AG10803 (cell line): ENCODE results near the gene KDM4E.

ENCODE experiments used
- DNase-seq: peaks from one replicate; pipeline ENCODE4 v3.0.0; 2010; ENCODE audit warnings: low read depth
- H3K4me3 ChIP-seq: 2 replicates; pipeline ENCODE4 v1.5.1; 2011; ENCODE audit warnings: mild to moderate bottlenecking, low read length, control low read depth
- TF ChIP-seq, protein P1 (sequence below): conservative IDR thresholded peaks from 2 replicates; pipeline ENCODE4 v1.5.1; 2011; ENCODE audit warnings: mild to moderate bottlenecking, low read length, control low read depth, inconsistent platforms

Gene KDM4E

DNA sequence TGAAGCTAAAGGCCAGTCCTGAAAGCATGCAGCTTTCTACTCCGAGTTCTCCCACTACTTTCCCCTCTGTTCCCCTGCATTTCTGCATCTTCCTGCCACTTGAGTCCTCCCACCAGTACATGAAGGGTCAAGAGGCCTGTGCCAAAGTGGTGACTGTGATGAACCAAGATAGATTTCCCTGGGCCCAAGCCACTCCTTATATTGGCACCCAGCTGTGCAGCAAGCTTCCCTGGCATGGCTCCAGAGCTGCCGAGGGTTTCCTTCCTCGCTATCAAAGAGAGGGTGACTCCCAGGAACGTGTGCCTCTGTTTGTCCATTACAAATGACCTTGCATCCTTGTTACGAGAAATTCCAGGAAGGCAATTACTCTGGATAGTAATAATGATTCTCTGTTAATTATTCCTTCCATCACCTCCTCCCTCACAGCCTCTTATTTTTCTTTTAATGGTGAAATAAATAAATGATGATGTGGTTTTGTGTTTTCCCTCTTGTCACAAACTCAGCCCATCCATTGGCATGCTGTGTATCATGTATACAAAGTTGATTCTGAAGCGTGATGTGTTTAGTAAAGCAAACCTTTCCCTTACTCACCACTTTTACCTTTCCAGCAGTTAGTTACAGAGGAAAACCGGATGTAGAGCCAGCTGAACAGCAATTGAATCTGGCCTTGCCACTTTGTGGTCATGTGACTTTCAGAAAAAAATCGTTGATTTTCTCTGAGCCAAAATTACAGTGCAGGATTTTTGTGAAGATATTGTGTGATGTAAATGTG is 49.9 kb downstream of the KDM4E start:
- no peak overlapping the region for H3K4me3 ChIP-seq
- no peak for DNase-seq

DNA sequence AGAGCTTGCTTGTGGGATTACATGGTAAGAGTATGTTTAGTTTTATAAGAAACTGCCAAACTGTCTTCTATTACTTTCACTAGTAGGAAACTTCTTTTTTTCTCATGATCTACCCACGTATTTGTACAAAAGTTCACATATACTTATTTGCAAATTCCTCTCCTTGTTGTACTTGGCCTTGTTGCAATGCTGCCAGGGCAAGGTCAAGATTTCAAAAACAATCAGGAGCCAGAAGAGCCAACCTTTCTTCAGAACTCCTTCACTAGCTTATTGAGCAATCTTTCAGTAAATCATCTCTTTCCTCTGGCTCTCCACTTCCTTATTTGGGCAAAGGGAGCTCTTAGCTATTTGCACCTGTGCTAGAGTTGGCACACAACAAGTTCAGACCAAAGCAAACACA is 51.4 kb downstream of the KDM4E start:
- no peak overlapping the region for H3K4me3 ChIP-seq
- DNase-seq: peak; percentile 58
- TF ChIP-seq, protein P1, sequence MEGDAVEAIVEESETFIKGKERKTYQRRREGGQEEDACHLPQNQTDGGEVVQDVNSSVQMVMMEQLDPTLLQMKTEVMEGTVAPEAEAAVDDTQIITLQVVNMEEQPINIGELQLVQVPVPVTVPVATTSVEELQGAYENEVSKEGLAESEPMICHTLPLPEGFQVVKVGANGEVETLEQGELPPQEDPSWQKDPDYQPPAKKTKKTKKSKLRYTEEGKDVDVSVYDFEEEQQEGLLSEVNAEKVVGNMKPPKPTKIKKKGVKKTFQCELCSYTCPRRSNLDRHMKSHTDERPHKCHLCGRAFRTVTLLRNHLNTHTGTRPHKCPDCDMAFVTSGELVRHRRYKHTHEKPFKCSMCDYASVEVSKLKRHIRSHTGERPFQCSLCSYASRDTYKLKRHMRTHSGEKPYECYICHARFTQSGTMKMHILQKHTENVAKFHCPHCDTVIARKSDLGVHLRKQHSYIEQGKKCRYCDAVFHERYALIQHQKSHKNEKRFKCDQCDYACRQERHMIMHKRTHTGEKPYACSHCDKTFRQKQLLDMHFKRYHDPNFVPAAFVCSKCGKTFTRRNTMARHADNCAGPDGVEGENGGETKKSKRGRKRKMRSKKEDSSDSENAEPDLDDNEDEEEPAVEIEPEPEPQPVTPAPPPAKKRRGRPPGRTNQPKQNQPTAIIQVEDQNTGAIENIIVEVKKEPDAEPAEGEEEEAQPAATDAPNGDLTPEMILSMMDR: no peak

More for the DNA sequence above, 49.9 kb downstream of the KDM4E start:
- TF ChIP-seq, protein P1: no peak

DNA sequence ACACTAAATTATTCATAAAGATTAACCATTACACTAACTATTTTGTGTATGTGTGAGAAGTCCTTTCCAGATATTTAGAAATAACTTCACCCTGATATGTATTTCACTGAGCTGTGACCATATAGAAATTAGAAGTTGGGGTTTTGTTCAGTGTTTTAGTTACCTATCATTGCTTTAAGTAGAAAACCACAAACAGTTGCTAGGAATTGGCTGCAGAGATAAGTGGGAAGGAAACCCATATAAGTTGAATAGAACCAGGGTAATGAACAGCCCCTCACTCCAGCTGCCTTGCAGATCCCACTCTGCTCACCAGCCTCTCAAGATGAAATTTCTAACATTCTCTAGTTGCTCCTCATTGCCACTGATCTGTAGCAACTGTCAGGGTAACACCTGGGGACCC is 51.9 kb downstream of the KDM4E start:
- TF ChIP-seq, protein P1: no peak
- H3K4me3 ChIP-seq: no peak overlapping the region
- DNase-seq: no peak
